ENCODE results near the gene TBC1D3B.
"Not testable (repeated sequence)": the region's sequence is repeated elsewhere in the genome, so short reads cannot be mapped to it uniquely, and the experiment has no call there.

The TBC1D3B gene

DNA sequence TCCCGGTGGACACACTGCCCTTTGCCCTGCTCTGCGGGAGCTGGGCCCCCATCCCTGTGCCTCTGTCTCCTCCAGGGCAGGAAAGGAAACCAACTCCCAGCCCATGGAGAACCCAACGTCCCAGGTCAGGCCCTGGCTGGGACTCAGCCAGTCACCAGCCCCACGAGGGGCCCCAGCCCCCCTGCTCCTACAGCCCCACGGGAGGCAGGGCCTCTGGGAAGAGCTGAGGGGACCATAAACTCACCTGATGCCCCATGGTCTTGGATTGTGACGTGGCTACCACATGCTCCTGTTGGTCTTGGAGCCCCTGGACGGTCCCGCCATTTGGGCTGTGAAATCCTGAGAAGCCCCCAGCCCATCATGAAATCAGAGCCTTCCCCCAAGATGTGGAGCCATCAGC, 7.6 kb downstream of the TBC1D3B start:
- DNase-seq: not testable (repeated sequence)

DNA sequence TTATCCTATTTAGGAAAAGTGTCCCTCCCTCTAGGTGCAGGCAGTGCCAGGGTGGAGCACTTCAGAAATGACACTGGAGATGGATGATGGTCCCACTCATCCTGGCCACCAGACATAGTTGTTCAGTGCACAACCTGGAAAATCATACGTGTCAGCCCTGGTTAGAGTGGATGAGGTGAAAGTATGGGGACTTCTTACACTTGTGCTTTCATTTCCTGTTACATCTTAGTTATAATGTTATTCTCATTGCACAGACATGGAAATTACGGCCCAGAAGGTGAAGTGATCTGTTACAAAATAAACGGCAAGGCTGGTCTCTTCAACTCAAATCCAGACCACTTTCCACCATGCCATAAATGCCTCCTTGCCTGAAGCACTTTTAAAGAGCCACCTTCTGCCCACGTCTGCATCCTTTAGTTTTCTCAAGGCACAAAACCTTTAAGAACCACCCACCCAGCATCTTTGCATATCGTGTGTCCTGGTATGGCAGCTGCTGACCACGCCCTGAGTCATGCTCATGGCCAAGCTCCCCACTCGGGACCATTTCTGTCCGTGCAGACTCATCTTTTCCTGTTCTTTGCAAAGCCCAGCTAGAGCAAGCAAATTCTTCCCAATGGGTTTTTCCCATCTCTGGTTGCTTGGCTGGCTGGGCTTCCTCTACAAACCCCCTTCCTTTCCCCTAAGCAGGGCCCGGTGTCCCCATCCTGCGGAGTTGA, 22.4 kb downstream of the TBC1D3B start:
- DNase-seq: no peak

DNA sequence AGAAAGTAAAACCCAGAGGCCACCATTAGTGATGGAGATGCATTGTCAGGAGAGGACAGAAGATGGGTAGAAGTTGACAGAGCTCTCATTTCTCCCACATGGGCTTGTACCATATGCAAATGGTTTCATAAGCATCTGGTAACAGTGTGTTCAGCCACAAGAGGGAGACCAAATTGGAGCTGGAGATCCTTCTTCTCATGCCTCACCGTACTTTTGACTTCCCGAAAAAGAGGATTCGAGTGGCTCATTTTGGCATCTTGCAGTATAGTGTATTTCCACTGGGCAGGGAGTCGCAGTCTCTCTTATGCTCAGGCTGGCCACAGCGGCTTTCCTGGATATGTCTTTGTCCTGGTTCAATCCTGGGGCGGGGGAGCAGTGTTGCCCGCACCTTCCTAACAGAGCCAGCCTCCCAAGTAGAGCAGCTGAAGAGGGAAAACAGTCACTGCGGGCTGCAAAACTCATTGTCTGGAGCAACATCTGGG, 23.8 kb downstream of the TBC1D3B start:
- DNase-seq: no peak

DNA sequence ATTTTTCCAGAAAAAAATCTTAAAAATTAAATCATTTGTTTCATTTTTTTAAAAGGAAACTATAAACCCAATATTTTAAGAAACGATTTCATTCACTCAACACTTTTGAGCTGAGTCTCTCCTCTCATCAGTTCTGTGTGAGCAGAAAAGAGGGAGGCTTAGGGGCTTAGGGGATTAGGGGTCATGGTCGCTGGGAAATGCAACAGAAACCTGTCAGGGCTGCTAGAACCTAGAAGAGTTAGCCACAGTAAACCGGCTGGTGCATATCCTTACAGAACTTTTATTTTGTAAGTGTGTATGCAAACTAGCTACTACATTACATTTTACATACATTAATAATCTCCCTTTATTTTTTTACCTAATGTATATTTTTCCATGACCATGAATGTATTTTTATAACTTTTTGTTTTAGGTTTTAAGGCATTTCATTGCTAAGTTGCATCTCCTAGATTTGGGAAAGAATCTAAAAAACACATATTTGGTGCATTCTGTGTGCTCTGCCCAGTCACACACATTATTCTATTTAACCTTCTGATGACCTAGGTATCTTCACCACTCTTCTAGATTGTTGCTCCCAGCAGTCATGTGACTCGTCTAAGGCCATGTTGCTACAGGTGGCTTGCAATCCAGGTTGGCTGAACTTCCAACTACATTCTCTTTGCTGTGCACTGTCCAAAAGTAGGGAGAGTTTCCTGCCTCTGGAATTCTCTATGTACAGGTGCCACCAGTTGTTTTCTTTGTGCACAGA, 24.4 kb downstream of the TBC1D3B start:
- DNase-seq: no peak

DNA sequence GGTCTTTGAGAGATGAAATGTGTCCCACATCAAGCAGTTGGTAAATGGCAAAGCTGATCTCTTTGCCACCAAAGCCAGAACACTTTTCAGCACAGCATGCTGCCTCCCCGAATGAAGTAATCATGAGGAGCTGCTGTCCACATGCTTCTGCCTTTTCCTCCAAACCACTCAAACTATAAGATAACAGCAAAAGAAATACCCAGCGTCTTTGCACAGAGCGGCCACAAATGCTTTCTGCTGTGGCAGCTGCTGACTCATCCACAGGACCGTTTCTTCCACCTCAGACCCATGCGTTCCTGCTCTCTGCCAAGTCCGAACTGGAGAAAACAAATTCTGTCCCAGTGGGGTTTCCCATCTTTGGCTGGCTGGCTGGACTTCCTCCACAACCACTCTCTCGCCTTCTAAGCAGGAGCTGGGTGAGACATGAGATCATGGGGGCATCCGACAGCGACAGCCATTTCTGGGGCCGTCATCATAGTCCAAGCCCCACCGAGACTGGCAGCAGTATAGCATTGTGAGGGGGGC, 27.1 kb downstream of the TBC1D3B start:
- peak in 1 of 2 donors; percentile 3 for DNase-seq

DNA sequence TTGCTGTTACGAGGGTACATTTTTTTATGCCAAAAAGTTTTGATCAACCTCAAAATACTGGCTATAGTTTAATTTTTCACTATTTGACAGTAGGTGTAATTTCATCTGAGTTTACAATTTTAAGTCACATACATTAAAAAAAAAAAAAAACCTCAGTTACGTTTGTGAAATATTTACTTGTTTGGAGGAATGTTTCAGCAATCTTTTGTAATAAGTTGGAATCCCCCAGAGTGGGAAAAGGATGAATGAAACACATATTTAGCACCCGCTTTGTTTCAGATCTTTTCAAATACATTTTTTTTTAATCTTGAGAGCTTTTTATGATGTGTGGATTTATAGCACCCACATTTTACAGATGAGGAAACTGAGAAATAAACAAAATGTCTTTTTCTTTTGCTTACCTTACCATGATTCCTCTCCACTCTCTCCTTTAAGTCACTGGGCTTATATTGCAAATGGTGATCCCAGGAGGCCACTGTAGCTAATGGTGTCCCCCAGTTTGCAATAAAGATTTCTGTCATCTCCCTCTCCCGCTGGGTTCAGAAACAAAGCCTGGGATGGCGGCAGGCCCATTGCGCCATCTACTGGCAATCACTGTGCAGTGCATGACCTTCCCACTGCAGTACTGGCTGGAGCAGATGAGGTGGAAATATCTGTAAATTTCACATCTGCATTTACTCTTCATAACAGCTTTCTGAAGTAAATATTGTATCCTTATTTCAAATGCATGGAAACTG, 27.7 kb downstream of the TBC1D3B start:
- DNase-seq: peak; percentile 2 to 40

DNA sequence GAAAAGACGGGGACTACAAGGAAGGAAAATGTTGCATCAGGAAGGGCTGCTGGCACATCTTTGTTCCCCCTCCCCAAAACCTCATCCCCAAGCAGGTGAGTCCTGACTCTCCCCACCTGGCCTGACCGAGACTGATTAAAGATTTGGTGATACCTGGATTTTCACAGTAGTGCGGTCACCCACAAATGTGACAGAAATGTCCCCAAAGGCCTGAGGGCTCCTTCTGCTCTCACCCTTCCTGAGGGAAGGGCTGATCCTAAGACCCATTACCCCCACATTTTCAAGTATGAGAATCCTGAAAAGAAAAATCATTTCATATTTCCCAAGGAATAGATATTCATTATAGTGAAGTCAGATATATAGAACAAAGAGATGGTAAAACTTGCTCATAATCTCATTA, 28.8 kb downstream of the TBC1D3B start:
- DNase-seq: no peak

DNA sequence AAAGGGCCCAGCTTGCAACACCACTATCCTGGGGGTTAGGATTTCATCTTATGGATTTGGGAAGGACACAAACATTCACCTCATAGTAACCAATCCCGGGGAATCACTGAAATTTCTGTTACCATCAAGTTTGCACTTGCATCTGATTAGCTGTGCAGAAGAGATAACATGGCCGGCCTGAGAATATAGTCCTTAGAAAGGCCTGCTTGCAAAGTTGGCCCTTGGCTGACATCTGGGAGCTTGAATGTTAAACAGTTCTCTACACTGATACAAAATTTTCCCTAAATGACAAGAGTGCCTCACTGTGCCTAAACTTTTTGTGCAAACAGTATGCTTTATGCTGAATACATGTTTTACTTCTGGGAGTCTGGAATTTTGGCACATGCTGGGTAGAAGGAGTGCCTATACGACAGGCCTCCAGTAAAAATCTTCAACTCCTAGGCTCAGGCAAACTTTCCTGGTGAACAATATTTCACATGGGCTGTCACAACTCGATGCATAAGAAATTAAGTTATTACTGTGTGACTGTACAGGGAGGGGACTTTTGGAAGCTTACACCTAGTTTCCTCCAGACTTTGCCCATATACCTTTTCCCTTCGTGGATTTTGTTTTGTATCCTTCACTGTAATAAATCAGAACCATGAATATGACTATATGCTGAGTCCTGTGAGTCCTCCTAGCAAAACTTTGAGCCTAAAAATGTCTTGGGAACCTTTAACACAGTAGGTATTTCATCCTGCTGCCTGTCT, 31.3 kb downstream of the TBC1D3B start:
- no peak for DNase-seq

DNA sequence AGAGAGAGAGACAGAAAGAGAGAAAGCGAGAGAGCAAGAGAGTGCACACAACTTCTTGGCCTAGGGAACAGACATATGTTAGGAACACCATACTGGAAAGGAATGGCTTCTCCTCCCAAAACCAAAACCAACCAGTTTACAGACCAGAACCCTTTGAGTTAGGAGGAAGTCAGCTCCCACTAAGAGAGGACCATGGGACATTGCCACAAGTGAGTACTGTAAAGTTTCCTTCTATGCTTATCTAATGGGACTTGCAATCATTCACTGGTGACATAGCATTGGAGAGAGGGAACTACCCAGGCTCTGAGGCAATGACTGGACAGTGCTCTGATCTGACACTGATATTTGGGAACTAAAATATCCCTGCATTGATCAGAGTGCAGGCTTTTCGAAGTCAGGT, 32.4 kb downstream of the TBC1D3B start:
- no peak for DNase-seq

DNA sequence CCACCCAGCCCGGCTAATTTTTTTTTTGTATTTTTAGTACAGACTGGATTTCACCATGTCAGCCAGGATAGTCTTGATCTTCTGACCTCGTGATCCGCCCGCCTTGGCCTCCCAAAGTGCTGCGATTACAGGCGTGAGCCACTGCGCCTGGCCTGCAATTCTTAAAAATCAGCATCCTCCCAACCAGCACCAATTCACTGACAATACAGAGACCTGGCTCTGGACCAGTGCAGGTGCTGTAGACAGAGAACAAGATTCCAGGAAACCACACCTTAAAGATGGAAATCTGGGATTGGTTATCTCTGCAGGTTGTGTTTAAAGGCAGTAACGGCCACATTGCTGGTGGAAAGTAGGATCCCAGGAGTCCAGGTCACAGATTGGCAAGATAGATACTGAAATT, 33.6 kb downstream of the TBC1D3B start:
- DNase-seq: no peak

DNA sequence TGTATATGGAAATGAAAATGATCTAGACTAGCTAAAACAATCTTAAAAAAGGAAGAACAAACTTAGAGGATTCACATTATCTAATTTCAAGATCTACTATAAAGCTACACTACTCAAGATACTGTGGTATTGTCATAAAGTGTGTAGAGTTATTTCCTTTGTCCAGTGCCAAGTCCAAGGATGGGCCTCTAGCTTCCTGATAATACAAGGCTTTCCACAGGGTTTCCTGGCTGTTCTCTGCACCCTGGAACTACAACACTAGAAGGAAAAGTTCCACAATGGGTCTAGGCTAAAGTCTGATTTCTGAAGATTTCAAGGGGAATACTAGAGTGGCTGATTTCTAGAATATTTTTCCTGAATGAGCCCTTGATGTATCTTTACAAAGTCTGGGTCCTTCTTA, 34.2 kb downstream of the TBC1D3B start:
- DNase-seq: no peak

DNA sequence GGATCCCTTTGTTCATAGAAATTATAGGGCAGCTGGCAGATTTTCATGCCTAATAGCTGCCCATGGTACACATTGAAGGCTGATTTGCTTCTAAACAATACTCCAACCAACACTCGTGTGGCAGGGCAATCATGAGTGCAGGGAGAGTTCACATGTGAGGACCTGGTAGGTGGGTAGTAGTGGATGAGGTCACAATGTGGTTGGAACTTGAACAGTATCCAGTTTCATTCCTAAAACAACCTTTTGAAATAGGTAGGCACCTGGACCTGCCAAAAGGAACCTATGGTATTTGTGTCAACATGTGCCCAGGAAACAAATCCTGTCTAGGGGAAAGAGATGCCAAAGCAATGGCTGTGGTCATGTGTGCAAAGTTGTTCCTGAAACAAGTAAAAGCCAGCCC, 40.0 kb downstream of the TBC1D3B start:
- no peak for DNase-seq

DNA sequence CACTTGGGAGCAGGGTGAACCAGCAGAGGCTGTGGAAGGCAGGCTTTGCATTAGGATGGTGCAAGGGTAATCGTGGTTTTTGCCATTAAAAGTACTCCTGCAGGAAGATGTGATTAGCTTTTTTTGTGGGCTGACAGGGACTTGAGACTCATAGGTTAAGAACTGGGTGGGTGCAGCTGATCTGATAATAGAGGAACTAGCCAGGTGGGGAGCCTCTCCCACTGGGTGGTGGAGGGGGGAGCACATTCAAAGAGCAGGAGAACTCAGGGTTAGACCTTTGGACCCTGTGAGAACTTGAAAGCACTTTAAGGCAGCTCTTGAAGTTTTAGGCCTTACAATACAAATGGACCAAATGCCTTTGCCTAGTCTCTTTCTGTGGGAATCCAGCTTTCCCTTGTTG, 40.4 kb downstream of the TBC1D3B start:
- no peak for DNase-seq

DNA sequence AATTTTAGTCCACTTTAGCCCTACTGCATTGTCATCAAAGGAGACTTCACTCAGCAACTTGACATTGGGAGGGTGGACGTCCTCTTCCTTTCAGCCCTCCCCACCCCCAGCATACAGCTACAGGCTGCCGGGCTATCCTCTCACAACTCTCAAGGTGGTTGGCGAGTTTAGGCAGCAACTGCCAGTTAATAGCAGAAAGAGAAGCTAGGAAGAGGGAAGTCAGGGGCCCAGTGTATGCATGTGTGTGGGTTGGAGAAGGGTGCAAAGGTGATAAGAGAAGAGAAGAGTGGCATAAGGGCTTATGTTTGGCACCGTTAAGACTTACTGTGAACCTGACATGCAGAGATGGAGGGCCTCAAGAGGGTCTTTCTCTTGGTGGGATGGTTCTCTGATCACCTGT, 41.0 kb downstream of the TBC1D3B start:
- no peak for DNase-seq

DNA sequence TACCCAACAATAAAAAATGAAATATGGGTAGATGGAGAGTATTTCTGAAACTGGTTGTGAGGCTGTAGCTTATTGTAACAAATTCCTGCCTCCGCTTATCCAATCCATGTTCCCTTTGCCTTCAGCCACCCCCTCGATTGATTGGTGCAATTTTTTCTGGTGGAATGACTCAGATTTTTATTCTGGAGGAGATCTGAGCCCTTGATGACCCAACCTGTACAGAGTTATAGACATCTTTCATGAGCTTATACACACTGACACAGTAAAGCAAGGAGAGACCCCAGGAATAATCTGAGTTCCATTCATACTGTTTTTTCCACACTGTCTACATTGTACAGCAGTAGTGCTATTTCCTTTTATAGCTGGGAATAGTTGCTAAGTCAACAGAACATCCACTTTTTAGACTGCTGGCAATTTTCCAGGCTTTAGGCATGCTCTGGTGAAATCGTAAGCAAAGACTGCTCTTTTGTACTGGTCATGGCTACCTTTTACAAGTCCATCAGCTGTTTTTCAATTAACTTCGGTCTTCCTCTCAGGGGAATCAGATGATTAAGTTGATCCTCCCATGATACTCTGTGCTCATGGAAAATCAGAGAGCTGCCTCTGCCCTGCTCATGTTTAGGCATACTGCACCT, 42.7 kb downstream of the TBC1D3B start:
- DNase-seq: no peak

DNA sequence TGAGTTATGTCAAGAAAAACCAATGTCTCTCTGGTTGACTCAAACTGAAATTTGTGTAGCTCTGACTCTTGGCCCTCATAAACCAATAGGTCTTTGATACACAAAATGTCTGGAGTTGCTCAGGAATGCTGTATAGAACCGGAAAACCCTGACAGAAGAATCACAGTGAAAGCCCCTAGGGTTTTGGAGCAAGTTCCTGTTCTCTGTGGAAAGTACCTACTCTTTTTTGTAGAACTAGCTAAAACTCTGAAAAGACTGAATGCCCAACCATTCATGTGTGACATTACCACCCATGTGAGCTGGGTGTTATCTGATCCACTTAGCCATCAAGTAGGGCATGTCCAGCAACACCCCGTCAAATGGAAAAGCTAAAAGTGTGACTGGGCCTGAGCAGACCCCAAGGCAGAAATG, 44.0 kb downstream of the TBC1D3B start:
- DNase-seq: no peak

DNA sequence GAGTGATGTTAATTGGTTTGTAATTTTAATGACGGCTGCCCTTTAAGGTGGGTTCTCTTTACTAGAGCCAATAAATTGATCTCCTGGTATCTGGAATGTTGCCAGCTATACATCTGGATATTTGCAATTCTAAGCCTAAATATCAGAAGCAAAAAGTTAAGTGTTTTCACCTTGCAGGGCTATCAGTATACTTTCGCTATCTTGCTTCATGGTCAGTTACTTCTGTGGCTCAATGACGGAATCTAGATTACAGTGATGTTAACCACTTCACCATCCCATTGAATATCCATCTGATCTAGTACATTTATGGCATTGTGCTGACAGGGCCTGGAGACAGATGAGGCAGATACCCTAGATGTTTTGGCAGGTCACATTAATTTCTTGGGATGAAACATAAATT, 44.5 kb downstream of the TBC1D3B start:
- no peak for DNase-seq

DNA sequence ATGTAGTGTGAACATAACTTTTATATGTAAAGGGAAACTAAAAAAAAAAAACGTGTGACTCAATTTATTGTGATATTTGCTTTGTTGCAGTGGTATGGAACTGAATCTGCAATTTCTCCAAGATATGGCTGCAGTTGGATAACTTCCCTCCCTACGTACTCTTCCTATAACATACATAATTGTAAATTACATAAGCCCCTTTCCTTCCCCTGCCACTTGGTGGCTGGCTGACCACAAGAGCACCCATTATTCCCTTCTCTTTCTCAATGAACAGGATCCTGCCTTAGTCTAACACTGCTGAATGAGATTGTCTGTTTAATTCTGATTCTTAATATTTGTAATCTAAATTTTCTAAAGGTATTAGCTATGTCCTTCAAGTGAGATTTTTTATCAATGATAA, 45.0 kb downstream of the TBC1D3B start:
- DNase-seq: no peak

DNA sequence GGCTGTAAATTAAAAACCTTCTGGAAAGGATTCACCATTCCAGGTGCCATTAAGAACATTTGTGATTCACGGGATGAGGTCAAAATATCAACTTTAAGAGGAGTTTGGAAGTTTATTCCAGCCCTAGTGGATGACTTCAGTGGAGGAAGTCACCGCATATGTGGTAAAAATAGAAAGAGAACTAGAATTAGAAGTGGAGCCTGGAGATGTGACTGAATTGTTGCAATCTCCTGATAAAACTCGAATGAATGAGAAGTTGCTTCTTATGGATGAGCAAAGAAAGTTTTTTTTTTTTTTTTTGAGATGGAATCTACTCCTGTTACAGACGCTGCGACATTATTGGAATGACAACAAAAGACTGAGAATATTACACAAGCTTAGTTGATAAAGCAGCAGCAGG, 46.1 kb downstream of the TBC1D3B start:
- no peak for DNase-seq

DNA sequence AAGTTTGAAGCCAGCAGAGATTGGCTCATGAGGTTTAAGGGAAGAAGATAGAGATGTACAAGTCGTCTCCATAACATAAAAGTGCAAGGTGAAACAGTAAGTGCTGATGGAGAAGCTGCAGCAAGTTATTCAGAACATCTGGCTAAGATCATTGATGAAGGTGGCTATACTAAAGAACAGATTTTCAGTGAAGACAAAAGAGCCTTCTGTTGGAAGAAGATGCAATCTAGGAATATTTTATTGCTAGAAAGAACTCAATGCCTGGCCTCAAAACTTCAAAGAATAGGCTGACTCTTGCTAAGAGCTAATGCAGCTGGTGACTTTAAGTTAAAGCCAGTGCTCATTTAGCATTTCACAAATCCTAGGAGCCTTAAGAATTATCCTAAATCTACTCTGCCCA, 46.8 kb downstream of the TBC1D3B start:
- no peak for DNase-seq

DNA sequence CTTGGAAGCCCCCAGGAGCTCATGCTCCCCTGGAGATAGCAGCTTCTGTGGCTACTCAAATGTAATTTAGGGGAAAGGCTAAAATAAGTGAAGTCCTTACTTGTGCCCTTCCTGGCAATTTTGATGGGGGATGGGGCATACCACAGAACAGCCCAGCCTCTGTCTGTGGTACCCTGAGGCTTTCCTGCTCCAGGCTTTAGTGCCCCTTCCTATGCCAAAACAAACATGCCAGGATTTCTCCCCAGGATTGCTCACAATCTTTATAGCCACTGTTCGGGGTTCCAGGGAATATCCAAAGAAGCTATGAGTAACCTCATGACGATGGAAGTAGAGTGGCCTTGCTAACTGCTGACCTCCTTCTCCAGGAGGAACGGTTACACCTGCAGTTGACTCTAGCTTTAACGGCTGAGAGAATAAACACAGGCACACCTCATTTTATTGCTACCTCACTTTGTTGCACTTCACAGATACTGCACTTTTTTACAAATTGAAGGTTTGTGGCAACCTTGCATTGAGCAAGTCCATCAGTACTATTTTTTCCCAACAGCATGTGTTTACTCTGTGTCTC, 47.9 kb downstream of the TBC1D3B start:
- no peak for DNase-seq

DNA sequence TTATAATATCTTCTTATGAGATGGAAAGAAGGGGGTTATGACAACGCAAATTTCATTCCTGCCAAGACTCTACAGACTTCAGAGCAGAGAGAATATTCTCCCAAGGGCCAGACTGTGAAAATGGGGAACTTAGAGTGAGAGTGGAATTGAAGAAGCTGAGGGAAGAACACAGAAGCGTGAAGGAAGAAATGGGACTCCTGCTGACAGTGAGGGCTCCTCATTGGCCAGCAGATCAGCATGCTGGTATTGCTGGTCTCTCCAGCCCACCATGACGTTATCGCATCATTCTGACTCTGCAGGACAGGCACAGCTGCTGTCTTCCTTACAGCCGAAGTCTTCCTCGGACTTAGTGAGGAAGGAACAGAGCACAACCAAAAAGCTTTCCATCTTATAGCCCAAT, 48.5 kb downstream of the TBC1D3B start:
- DNase-seq: no peak
